ENCODE data around the gene PLEKHN1.
A peak's percentile ranks its signal among the peaks of the same experiment; 100 is the strongest.
"Not testable (repeated sequence)": the region's sequence is repeated elsewhere in the genome, so short reads cannot be mapped to it uniquely, and the experiment has no call there.

The PLEKHN1 gene

DNA sequence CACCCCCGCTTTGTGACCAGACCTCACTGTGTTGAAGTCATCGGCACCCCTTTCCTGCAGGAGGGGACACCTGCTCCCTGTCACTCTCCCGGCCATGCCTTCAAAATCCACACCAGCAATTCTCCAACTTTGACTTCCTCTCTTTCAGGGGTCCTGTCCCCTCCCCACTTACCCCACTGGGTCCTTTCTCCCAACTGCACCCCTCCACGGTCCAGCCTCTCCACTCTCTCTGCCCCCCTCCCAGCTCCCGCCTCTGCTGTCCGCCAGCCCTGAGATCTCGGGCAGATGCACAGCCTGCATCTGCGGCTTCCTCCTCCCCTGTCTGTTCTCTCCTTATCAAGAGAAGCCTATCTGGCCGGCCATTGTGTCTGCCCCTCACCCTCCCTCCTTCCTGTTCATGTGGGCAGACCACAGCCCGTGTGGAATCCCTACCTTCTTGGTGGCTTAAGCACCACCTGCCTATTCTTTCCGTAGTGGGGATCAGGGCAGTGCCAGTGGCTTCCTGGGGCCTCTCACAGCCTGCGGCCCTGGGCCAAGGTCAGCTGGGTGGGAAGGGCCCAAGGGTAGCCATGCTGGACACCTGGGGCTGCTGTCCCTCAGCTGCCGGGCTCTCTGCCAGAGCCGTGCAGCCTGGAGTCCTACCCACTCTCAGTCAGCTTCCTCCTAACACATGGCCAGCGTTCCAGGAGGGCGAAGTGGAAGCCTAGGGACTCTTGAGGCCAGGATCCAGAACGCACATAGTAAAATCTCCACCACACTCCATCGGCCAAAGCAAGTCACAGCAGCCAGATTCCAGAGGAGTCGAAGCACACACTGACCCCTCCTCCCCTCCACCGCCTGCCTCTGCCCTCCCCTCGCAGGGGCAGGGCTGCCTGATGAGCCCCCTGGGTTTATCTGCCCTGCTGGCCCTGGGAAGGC, 38.8 kb downstream of the PLEKHN1 start:
- H3K4me3 ChIP-seq (ENCODE audit: low read length) = no peak overlapping the region
- H3K27me3 ChIP-seq (ENCODE audit: insufficient read depth, low read length) = peaks cover 63% of the 10 kb centered on the region
- H3K27ac ChIP-seq (ENCODE audit: low read length) = no peak overlapping the region
- H3K9ac ChIP-seq (ENCODE audit: low read depth, low read length) = no peak overlapping the region
- no peaks in the 10 kb centered on the region for H3K36me3 ChIP-seq (ENCODE audit: insufficient read depth, low read depth, low read length)
- peaks cover 7% of the 10 kb centered on the region; the same call in 1 of the 2 replicates for H3K4me1 ChIP-seq (ENCODE audit: insufficient read depth, low read length)
- no peaks in the 10 kb centered on the region for H3K9me3 ChIP-seq (ENCODE audit: insufficient read depth, low read depth, low read length)

DNA sequence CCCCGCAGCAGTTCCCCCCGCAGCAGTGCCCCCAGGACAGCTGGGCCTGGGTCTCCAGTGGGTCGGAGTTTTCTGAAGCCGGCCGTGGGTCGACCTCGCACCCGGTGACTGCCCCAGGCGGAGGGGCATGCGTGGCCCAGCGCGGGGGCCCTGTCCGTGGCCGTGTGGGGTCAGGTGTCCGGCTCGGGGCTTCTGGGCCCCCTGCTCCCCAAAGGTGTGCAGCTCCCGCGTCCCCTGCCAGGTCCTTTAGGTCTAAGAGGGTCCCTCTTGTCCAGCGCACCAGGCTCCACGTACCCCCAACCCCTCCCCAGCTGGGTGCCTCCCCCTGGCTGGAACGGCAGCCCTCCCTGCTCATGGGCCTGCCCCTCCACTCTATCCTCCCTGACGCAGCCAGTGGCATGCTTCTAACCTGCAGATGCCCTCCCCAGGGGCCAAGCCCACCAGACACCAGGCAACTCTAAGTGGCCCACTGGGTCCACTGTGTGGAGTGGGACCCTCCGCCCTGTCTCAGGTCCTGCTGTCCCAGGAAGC, 39.6 kb downstream of the PLEKHN1 start:
- H3K27me3 ChIP-seq (ENCODE audit: insufficient read depth, low read length) = peaks cover 55% of the 10 kb centered on the region
- H3K9ac ChIP-seq (ENCODE audit: low read depth, low read length) = no peak overlapping the region
- no peak overlapping the region for H3K27ac ChIP-seq (ENCODE audit: low read length)
- H3K4me1 ChIP-seq (ENCODE audit: insufficient read depth, low read length) = peaks cover 7% of the 10 kb centered on the region; the same call in 1 of the 2 replicates
- no peak overlapping the region for H3K4me3 ChIP-seq (ENCODE audit: low read length)
- no peaks in the 10 kb centered on the region for H3K9me3 ChIP-seq (ENCODE audit: insufficient read depth, low read depth, low read length)
- no peaks in the 10 kb centered on the region for H3K36me3 ChIP-seq (ENCODE audit: insufficient read depth, low read depth, low read length)

DNA sequence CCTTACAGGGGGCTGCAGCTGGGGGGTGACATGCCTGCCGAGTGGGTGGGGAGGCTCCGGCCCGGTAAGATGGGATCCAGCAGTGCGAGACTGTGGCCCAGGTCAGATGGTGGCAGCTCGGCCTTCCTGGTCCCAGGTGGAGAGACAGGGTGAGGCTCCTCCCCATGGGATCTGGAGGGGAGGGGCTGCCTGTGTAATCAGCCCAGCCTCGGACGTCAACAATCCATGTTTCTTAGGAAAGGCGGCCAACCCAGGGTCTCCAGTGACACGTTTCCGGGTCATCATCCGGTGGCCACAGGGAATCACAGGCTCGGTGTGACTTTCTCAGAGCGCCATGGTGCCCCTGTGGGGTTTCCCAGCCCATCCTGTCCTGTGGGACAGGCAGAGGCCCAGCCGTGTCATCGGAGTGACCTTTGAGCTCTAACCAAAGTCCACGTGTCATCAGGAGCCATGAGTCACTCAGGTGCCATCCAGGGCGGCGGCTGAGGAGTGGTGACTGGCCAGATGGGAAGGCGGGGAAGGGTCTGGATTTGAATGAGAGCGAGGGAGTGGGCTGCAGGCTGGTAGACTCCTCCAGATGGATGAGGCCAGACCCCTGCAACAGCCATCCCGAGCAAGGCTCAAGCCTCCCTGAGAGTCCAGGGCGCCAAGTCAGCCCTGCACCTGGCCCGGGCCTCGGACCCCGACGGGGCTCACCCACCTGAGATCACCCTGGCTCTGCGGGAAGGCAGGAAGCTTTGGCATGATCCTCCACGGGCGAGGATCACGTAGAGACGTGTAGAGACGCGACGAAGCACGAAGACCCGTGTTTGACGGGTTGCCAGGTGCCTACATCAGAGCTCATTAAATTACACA, 40.2 kb downstream of the PLEKHN1 start:
- Histone ChIP-seq H3K9me3 (ENCODE audit: insufficient read depth, low read depth, low read length) (no peaks in the 10 kb centered on the region), H3K9ac (ENCODE audit: low read depth, low read length) (no peak overlapping the region), H3K27me3 (ENCODE audit: insufficient read depth, low read length) (peaks cover 48% of the 10 kb centered on the region), H3K4me1 (ENCODE audit: insufficient read depth, low read length) (peaks cover 7% of the 10 kb centered on the region; the same call in 1 of the 2 replicates), H3K36me3 (ENCODE audit: insufficient read depth, low read depth, low read length) (no peaks in the 10 kb centered on the region), H3K4me3 (ENCODE audit: low read length) (no peak overlapping the region), H3K27ac (ENCODE audit: low read length) (no peak overlapping the region)

DNA sequence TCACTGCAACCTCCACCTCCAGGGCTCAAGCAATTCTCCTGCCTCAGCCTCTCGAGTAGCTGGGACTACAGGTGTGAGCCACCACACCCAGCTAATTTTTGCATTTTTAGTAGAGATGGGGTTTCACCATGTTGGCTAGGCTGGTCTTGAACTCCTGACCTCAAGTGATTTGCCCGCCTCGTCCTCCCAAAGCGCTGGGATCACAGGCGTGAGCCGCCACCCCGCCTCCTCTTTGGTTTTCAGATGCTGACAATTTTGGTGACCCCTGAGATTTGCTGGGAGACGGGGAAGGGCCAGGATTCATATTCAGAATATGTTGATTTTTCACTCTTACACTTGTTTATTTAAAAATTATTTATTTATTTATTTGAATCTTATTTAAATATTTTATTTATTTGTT, 43.8 kb downstream of the PLEKHN1 start:
- H3K36me3 ChIP-seq (ENCODE audit: insufficient read depth, low read depth, low read length); H3K27ac ChIP-seq (ENCODE audit: low read length); H3K4me1 ChIP-seq (ENCODE audit: insufficient read depth, low read length); H3K9ac ChIP-seq (ENCODE audit: low read depth, low read length); H3K9me3 ChIP-seq (ENCODE audit: insufficient read depth, low read depth, low read length); H3K4me3 ChIP-seq (ENCODE audit: low read length): not testable (repeated sequence)
- peaks cover 25% of the 10 kb centered on the region; the same call in 1 of the 2 replicates for H3K27me3 ChIP-seq (ENCODE audit: insufficient read depth, low read length)

DNA sequence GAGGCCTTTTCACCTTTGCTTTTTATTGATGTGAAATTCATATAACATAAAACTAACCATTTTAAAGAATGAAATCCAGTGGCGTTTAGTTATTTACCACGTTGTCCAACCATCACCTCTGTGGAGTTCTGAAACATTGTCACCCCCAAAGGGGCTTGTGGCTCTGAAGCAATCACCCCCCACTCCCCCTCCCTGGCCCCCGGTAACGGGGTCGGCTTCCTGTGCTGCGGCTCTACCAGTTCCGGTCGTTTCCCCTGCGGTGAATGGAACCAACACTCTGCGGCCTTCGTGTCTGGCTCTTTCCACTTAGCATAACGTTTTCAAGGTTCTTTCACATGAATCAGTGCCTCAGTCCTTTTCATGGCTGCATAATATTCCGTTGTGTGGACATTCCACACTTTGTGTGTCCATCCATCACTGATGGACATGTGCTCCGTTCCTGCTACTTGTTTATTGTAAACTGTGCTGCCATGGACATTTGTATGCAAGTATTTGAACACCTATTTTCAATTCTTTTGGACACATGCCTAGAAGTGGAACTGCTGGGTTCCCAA, 45.2 kb downstream of the PLEKHN1 start:
- Histone ChIP-seq H3K36me3 (ENCODE audit: insufficient read depth, low read depth, low read length) (no peaks in the 10 kb centered on the region), H3K27ac (ENCODE audit: low read length) (no peak overlapping the region), H3K4me1 (ENCODE audit: insufficient read depth, low read length) (peaks cover 9% of the 10 kb centered on the region; the same call in 1 of the 2 replicates), H3K27me3 (ENCODE audit: insufficient read depth, low read length) (peaks cover 21% of the 10 kb centered on the region; the same call in 1 of the 2 replicates), H3K4me3 (ENCODE audit: low read length) (no peak overlapping the region), H3K9ac (ENCODE audit: low read depth, low read length) (no peak overlapping the region), H3K9me3 (ENCODE audit: insufficient read depth, low read depth, low read length) (no peaks in the 10 kb centered on the region)

DNA sequence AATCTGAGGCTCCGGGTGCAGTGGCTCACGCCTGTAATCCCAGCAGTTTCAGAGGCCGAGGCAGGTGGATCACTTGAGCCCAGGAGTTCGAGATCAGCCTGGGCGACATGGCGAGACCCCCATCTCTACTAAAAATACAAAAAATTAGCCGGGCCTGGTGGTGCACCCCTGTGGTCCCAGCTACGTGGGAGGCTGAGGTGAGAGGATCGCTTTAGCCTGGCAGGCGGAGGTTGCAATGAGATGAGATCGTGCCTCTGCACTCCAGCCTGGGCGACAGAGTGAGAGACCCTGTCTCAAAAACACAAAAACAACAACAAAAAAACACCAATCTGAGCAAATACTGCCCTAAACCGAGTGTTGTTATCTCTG, 46.4 kb downstream of the PLEKHN1 start:
- peak overlapping the region; percentile 85; the same call in 1 of the 2 replicates for H3K9ac ChIP-seq (ENCODE audit: low read depth, low read length)
- not testable (repeated sequence) for H3K9me3 ChIP-seq (ENCODE audit: insufficient read depth, low read depth, low read length); H3K27ac ChIP-seq (ENCODE audit: low read length); H3K4me1 ChIP-seq (ENCODE audit: insufficient read depth, low read length); H3K36me3 ChIP-seq (ENCODE audit: insufficient read depth, low read depth, low read length)
- peak overlapping the region; percentile 57 for H3K4me3 ChIP-seq (ENCODE audit: low read length)
- peaks cover 17% of the 10 kb centered on the region; the same call in 1 of the 2 replicates for H3K27me3 ChIP-seq (ENCODE audit: insufficient read depth, low read length)

- peak within 1 kb of the TSS; percentile 85; the same call in 1 of the 2 replicates for H3K9ac ChIP-seq (ENCODE audit: low read depth, low read length)
- H3K4me3 ChIP-seq (ENCODE audit: low read length) = peak within 1 kb of the TSS; percentile 57
- no peaks in the 10 kb centered on the region for H3K9me3 ChIP-seq (ENCODE audit: insufficient read depth, low read depth, low read length)
- H3K36me3 ChIP-seq (ENCODE audit: insufficient read depth, low read depth, low read length) = no peaks in the 10 kb centered on the region
- H3K4me1 ChIP-seq (ENCODE audit: insufficient read depth, low read length) = peaks cover 9% of the 10 kb centered on the region; the same call in 1 of the 2 replicates
- peaks cover 13% of the 10 kb centered on the region; the same call in 1 of the 2 replicates for H3K27me3 ChIP-seq (ENCODE audit: insufficient read depth, low read length)
- H3K27ac ChIP-seq (ENCODE audit: low read length) = no peak within 1 kb of the TSS
Measured at GRCh38 chr1:1013105-1013921, 47.0 kb downstream of the PLEKHN1 start, which contains the start of gene ISG15. TSS of gene ISG15 (plus strand) at chr1:1013497. CDS start at chr1:1013574, 77 bp downstream.

GRCh38 chr1:1013922-1014648, 47.8 kb downstream of the PLEKHN1 start:
- no peak overlapping the region for H3K27ac ChIP-seq (ENCODE audit: low read length)
- peak overlapping the region; percentile 85; the same call in 1 of the 2 replicates for H3K9ac ChIP-seq (ENCODE audit: low read depth, low read length)
- peaks cover 13% of the 10 kb centered on the region; the same call in 1 of the 2 replicates for H3K27me3 ChIP-seq (ENCODE audit: insufficient read depth, low read length)
- H3K9me3 ChIP-seq (ENCODE audit: insufficient read depth, low read depth, low read length) = no peaks in the 10 kb centered on the region
- peak overlapping the region; percentile 57 for H3K4me3 ChIP-seq (ENCODE audit: low read length)
- H3K36me3 ChIP-seq (ENCODE audit: insufficient read depth, low read depth, low read length) = no peaks in the 10 kb centered on the region
- H3K4me1 ChIP-seq (ENCODE audit: insufficient read depth, low read length) = peaks cover 9% of the 10 kb centered on the region; the same call in 1 of the 2 replicates

- Histone ChIP-seq H3K4me3 (ENCODE audit: low read length) (peak overlapping the region; percentile 57; the same call in 1 of the 2 replicates), H3K27me3 (ENCODE audit: insufficient read depth, low read length) (peaks cover 13% of the 10 kb centered on the region; the same call in 1 of the 2 replicates), H3K9ac (ENCODE audit: low read depth, low read length) (peak overlapping the region; percentile 41; the same call in 1 of the 2 replicates), H3K4me1 (ENCODE audit: insufficient read depth, low read length) (peaks cover 9% of the 10 kb centered on the region; the same call in 1 of the 2 replicates), H3K27ac (ENCODE audit: low read length) (no peak overlapping the region), H3K9me3 (ENCODE audit: insufficient read depth, low read depth, low read length) (no peaks in the 10 kb centered on the region), H3K36me3 (ENCODE audit: insufficient read depth, low read depth, low read length) (no peaks in the 10 kb centered on the region)
Measured at GRCh38 chr1:1014799-1015681, 48.8 kb downstream of the PLEKHN1 start.
